Posterior vena cava (tissue), 2 donors: ENCODE measurements around the gene TMEM44. TPM values are rescaled to one million over a fixed set of nuclear protein-coding genes. Genes with fewer than 3 reads are reported as not detected.
"Not testable (repeated sequence)": the region's sequence is repeated elsewhere in the genome, so short reads cannot be mapped to it uniquely, and the experiment has no call there.

Experiments used
- DNase-seq: peaks from one replicate; pipeline ENCODE4 v3.0.0-alpha.2; 2020; ENCODE audit warnings: low spot score
- intact Hi-C, 2 donors: fragments of 100-400 bp; cut with DNase I; formaldehyde crosslinking; loops; one replicate each; pipeline versions ENCODE4 v1.14.1 to v1.14.2; 2022 to 2023
- total RNA-seq, 2 donors: library from RNA; stranded (reverse); fragmentation: NEBNext Ultra II Directional; extraction: Animal tissue kit (Norgen Biotek cat#: 25700); gene quantifications; one replicate each; pipeline ENCODE4 v1.2.1, GENCODE V29; 2021
- donor health status: DM: yes; HTN: yes; CAD: no.
- donor health status: DM: yes; HTN: yes; CAD: no.

TMEM44 gene
- total RNA-seq, 2 donors from 2014 or later = 9.2 to 9.4 TPM

DNA sequence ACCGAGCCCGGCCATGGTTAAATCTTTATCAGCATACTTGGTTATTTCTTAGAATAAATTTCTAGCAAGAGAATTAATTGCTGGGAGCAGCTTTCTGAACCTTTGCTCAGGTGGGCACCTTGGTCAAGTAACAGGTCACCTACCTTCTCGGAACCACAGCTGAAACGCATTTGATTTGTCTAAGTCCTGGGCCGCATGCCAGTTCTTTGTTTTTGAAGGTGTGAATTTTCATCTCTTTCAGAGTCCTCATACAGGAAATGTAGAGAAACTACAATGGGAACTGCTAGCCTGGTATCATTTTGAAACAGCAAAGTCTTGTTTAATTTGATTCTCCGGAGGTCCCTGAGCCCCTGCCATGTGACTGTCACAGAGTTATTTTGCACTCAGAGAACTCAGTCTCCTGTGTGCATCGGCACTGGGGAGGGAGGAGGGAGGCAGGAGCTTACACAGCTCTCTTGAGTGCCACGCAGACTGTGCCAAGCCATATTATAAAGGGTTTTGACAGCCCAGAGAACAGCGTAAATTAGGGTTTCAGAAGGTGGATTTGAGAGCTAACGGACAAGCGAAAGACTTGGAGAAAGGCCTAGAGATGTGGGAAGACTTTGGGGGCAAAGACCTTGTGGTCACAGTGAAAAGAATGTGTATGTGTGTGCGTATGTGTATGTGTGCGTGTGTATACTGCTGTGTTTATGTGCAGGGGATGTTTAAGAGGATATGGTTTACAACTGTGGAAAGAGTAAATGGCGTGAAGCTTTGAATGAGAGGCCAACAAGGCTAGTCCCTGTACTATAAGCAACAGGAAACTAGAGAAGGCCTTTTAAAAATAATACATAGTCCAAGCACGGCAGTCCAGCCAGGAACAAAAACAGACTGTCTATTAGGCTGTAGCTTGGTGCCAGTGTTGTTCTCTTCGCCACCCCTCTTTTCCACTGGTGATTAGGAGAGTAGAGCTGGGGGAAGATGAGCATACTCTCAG is 84.6 kb downstream of the TMEM44 start:
- DNase-seq = no peak
- intact Hi-C loops = no loop called here

DNA sequence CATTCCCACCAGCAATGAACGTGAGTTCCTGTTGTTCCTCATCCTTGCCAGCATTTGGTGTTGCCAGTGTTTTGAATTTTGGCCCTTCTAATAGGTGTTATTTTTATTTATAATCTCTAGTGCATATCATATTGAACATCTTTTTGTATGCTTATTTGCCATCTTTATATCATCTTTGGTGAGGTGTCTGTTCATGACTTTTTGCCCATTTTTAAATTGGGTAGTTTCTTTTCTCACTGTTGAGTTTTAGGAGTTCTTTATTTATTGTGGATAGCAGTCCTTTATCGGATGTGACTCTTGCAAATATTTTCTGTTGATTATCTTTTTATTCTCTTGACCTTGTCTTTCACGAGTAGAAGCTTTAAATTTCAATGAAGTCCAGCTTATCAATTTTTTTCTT is 86.2 kb downstream of the TMEM44 start:
- DNase-seq = no peak
- intact Hi-C loops = no loop called here

DNA sequence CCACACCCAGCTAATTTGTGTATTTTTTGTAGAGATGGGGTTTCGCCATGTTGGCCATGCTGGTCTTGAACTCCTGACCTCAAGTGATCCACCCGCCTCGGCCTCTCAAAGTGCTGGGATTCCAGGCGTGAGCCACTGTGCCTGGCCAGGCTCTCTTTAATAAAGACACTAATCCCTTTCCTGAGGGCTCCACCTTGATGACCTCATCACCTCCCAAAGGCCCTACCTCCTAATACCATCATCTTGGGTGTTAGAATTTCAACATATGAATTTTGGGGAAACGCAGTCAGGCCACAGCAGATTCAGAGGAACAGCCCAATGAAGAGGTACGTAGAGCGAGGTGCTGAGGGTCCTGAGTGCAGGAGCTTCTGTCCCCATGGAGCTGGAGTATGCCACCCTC is 87.7 kb downstream of the TMEM44 start:
- intact Hi-C loops, DNase-seq: not testable (repeated sequence)

DNA sequence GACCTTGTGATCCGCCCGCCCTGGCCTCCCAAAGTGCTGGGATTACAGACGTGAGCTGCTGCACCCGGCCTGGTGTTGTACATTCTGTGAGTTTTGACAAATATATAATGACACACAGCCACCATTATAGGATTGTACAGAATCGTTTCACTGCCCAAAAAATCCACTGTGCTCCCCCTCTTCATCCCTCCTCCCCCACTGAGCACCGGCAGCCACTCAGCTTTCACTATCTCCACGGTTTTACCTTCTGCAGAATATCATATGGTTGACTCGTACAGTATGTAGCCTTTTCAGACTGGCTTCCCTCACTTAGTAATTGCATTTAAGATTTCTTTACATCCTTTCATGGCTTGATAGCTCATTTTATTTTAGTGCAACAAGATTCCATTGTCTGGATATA is 89.7 kb downstream of the TMEM44 start:
- intact Hi-C loops = no loop called here

DNA sequence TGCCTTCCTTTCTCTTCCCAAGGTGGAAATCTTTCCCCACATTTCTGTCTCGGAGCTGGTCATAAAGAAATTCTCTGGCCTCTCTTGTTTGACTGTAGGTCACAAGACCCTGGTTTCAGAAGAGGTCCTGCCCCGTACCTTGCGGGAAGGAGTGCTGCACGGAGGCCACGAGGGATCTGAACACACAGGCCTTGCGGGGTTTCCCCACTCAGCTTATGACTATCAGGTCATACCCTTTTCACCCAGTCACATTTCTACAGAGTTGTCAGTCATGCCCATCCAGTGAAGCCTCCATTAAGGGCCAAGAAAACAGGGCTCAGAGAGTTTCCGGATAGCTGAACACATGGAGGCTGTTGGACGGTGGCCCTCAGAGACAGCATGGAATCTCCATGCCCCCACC is 91.7 kb downstream of the TMEM44 start:
- DNase-seq = no peak
- intact Hi-C loops = no loop called here

More for the DNA sequence above, 89.7 kb downstream of the TMEM44 start:
- no peak for DNase-seq

DNA sequence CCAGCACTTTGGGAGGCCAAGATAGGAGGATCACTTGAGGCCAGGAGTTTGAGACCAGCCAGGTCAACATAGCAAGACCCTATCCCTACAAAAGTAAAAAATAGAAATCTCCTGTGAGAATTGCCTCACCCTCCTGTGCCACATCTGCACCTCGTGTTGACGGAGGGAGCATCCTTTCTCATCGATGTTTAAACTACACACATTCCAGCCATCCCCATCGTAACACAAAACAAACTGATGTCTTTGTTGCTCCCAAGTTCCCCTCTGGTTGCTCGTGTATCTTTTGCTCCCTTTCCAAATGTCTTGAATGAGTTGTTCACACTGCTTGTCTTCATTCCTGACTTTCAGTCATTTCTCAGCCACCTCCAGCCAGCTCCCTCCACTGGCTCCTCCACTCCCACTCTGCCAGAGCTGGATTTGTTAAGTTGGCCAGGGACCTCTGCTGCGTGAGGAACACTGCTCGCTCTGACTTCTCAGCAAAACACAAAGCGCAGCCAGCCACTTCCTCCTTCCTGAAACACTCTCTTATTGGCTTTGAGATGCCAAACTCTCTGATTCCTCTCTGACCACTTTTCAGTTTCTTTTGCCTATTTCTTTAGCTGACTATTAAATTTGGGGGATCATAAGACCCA is 92.8 kb downstream of the TMEM44 start:
- intact Hi-C loops = no loop called here
- DNase-seq = peak; percentile 85

DNA sequence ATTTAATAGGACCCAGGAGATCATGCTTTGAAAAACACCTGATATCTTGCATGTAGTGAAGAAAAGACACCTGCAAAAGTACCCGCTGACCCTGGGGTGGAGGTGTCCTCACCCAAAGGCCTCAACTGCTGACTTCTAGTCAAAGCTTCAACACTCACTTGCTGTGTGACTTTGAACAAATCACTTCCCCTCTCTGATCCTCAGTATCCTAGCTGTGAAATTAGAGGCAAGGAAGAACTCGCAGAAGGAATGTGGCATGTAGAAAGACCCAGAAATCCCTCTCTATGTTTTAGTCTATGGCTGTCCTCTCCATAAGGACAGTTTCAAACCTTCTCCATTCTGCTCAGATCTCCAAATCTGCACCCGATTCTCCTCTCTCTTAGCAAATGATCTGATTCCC is 93.7 kb downstream of the TMEM44 start:
- intact Hi-C loops = no loop called here
- DNase-seq = no peak

DNA sequence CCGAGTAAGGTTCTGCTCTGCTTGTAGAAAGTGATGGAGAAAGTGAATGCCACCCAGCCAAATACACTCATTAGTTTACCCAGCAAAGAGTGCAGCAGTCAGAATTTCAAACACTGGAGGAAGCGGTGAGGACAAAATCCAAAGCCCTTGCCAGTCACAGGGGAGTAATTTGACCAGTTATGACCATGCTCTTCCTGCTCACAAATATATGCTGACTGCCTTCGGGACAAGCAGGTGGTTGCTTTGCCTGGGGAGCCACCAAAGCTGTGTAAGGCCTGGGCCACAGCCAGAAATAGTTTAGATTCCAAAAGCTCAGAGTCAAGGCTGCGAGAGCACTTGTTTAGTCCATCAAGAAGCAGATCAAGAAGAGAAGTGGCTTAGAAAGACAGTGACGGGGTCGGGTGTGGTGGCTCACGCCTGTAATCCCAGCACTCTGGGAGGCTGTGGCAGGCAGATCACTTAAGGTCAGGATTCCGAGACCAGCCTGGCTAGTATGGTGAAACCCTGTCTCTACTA is 95.4 kb downstream of the TMEM44 start:
- DNase-seq = no peak
- intact Hi-C loops = no loop called here

Other genes starting within 250 kb of the TMEM44 start
- under 1 TPM; 0.05 to 0.09 TPM for gene GP5, start 234.2 kb downstream of the TMEM44 start, total RNA-seq
- gene ATP13A3, start 146.4 kb downstream of the TMEM44 start, total RNA-seq = 100 to 1,000 TPM in 1 of 2 donors, 10 to 100 TPM in 1; 86.3 to 152 TPM
- 10 to 100 TPM; 20.7 to 28.5 TPM for gene LSG1, start 38.8 kb upstream of the TMEM44 start, total RNA-seq
- gene FAM43A, start 52.5 kb upstream of the TMEM44 start, total RNA-seq = 10 to 100 TPM; 11.4 to 12.4 TPM